CD4-positive, alpha-beta T cell treated with Interleukin-21 for 1 hour (primary cell): Measurements from ENCODE around the gene BDKRB1.

Experiments used
- DNase-seq: peaks from one replicate; pipeline ENCODE4 v3.0.0-alpha.2; 2020

The BDKRB1 gene

DNA sequence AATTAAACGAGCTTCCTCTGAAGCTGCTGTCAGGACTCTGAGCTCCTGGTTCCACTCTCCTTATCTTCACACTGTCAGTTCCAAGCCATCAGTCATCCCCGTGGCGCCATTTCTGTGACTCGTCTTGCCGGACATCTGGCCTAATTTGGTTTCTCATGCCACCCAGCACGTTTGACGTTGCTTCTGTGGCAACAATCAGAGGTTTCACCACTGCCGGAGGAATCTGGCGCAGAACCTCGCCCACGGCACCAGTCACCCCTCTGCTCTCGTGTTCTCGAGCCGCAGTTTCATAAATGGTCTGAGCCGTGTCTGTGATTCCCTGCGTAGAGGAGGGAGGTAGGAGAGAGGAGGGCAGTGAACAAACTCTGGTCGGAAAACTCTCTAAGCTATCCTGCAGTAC, 29.7 kb downstream of the BDKRB1 start:
- no peak for DNase-seq

DNA sequence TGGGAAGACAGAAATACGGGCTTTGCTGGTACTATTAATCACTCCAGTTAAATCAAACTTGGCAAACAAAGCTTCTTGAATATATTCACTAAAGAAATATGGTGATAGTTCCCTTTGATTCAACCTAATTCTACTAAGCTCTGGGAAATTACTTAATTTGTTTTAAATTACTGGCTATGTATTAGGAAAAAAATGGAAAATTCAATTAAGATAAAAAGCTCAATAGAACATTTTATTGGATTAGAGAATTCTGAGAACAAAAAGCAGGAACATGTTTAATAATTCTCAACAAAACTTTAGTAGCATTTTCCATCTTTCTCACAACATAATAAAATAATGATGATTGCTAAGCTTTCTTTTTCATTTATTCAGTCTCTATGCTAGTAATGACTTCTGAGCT, 30.2 kb downstream of the BDKRB1 start:
- no peak for DNase-seq

DNA sequence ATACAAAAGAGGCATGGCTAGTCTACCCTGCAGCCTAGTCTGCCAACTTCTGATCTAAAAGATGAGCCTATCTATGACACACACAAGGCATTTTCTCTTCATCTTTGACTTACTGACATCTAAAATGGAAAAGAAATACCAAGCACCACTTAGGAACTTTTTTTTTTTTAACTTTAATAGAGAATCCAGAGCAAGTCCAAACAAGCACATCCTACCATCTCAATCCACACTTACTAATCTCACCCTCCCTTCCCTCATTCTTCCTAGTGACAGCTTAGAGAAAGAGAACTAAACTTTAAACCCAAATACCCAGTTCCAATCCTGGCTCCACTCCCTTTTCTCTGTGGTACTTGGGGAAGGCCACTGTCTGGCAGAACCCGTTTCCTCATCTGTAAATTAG, 31.8 kb downstream of the BDKRB1 start:
- no peak for DNase-seq

DNA sequence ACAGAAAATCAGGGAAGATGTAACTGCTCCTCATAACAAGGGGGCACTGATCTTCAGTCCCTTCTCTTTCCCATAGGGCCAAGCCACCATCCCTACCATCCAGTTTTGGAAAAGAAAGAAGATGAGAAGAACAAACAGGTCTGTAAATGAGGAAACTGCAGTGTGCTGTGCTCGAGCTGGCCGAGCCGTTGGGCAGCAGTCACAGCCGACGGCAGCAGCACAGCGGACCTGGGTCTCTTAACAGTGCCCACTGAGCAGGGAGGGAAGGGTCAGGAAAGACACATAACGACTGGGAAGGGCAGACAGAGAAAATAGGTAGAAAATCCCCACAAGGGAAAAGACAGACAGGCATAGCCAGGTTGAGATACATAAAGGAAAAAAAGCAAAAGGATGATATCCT, 38.2 kb downstream of the BDKRB1 start:
- DNase-seq: no peak

DNA sequence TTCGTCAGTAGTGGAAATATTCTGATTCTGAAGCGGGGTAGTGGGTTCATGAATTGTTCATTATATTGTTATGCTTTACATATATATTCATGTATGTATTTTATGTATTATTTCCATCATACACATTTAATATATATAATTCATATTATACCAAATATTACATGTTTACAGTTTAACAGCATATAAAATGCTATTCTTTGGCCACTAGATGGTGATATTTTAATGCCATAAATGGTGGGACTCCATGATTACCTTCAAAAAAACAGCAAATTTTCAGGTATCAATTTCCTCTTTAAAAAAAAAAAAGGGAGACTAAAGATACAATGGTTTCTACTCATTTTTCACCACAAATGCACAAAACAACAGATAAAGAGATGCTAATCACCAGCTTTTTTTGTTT, 41.0 kb downstream of the BDKRB1 start:
- DNase-seq: peak; percentile 49

DNA sequence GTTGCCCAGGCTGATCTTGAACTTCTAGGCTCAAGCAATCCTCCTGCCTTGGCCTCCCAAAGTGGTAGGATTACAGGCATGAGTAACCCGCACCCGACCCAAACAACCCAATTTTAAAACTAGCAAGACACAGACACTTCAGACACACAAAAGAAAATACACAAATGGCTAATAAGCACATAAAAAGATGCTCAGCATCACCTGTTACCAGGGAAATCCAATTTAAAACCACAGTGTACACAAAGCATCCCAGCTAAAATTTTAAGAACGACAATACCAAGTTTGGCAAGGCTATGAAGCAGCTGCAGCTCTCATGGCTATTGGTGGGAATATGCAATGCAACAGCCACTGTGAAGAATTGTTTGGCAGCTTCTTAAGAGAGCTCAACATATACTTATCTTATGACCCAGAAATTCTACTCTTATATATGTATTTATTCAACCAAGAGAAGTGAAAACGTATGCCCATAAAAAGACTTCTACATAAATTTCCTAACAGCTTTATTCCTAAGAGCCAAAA, 42.0 kb downstream of the BDKRB1 start:
- DNase-seq: no peak

DNA sequence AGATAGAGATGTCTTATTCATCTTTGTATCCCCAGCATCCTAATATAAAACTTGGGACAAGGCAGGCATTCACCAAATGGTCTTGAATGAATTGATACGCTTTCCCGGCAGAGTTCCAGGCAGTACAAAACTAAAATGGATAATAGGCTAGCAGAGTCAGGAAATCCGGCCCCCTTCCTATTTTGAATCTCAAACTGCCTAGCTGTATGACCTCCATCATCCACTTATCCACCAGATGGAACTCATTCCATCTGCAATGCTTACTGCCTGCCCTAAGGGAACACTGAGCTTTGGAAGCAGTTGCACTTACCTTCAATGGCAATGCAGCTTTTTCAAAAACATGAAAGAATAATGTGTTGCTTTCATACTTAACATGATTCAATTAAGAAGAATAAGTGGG, 43.4 kb downstream of the BDKRB1 start:
- no peak for DNase-seq

- DNase-seq: no peak
These were observed 48.0 kb downstream of the BDKRB1 start for GRCh38 chr14:96303981-96304380.

DNA sequence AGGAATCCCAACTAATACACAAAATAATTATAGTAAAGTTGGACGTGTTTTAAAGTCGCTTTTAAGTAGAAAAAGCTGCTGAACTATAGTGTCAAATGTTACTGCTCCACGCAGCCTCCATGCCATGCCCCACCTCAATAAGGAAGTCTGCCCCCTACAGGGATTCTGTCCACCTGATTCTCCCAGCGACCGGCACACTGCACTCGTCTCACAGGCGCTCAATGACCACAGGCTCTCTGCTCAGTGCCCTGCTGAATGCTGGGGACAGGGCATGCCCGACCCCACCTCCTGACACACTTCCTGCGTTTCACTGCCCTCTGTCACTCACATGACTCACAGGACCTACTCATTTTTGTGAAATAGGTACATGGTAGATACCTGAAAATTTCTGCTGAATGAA, 48.9 kb downstream of the BDKRB1 start:
- DNase-seq: no peak

GRCh38 chr14:96307434-96307833, 51.4 kb downstream of the BDKRB1 start:
- no peak for DNase-seq

DNA sequence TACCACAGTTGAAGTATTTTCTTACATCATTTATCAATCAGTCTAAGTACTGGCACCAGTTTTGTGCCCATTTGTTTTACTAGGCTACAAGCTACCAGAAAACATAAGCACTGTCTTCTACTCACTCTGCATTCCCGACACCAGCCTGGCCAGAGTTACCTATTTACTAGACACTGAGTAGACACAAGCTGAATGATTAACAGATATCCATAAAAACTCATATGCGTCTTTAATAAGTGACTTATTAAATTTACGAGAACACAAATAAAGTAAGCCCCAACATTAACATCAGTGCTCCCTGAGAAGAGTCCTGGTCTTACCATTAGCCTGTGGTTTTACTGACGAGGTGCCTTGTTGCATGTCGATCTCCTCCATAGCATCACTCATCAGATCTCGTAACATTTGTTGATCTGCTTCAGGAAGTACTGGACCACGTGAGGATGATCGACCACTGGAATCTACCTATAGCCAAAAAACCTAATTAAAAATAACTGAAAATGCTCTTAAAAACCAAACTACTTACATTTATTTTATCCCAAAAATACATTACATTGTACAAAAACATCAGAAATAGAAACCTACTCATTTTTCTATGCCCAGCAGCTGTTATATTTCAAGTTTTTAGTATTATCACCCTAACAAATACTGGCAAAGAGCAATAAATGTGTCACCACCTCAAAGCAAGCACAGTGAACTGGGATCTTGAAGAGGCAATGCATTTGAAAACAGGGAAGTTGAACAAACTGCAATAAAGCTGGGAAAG, 53.3 kb downstream of the BDKRB1 start:
- no peak for DNase-seq

- no peak for DNase-seq
These were observed 53.9 kb downstream of the BDKRB1 start for GRCh38 chr14:96309896-96310330.

GRCh38 chr14:96310906-96311305, 54.9 kb downstream of the BDKRB1 start:
- no peak for DNase-seq
